Smooth muscle cell (in vitro differentiated cells): ENCODE measurements around the gene AP3S2. TPM values are rescaled to one million over a fixed set of nuclear protein-coding genes. Genes with fewer than 3 reads are reported as not detected.

ENCODE experiments used
- DNase-seq: peaks from one replicate; lab custom pipeline; 2025; ENCODE audit not compliant: unreplicated experiment; lab: John Stamatoyannopoulos, UW
- H2AFZ ChIP-seq: fragments of 200-600 bp; sonication (generic); 2 replicates; pipeline ENCODE4 v1.6.0; 2016; ENCODE audit warnings: antibody characterized with exemption, low read depth, mild to moderate bottlenecking
- H3F3A ChIP-seq: fragments of 200-600 bp; sonication (generic); 2 replicates; pipeline ENCODE4 v1.6.0; 2017; ENCODE audit warnings: antibody characterized with exemption, low read depth
- H3K27ac ChIP-seq: fragments of 200-600 bp; sonication (generic); 2 replicates; pipeline ENCODE4 v1.5.1; 2016; ENCODE audit warnings: low read depth, mild to moderate bottlenecking
- H3K27me3 ChIP-seq: fragments of 200-600 bp; sonication (generic); 2 replicates; pipeline ENCODE4 v1.6.1; 2016; ENCODE audit warnings: low read depth, mild to moderate bottlenecking
- H3K36me3 ChIP-seq: fragments of 200-600 bp; sonication (generic); 2 replicates; pipeline ENCODE4 v1.5.1; 2016; ENCODE audit warnings: low read depth
- H3K4me1 ChIP-seq: fragments of 200-600 bp; sonication (generic); 2 replicates; pipeline ENCODE4 v1.5.1; 2016; ENCODE audit warnings: low read depth
- H3K4me2 ChIP-seq: fragments of 200-600 bp; sonication (generic); 2 replicates; pipeline ENCODE4 v1.6.0; 2016; ENCODE audit warnings: mild to moderate bottlenecking
- H3K4me3 ChIP-seq: fragments of 200-600 bp; sonication (generic); 2 replicates; pipeline ENCODE4 v1.5.1; 2016; ENCODE audit warnings: mild to moderate bottlenecking
- H3K79me2 ChIP-seq: fragments of 200-600 bp; sonication (generic); 2 replicates; pipeline ENCODE4 v1.6.0; 2016; ENCODE audit warnings: low read depth, mild to moderate bottlenecking
- H3K9ac ChIP-seq: fragments of 200-600 bp; sonication (generic); 2 replicates; pipeline ENCODE4 v1.6.0; 2016; ENCODE audit warnings: low read depth
- H3K9me3 ChIP-seq: fragments of 200-600 bp; sonication (generic); replicated peaks from 2 replicates; pipeline ENCODE4 v1.5.1; 2016; ENCODE audit warnings: low read depth
- H4K20me1 ChIP-seq: fragments of 200-600 bp; sonication (generic); 2 replicates; pipeline ENCODE4 v1.6.0; 2016; ENCODE audit warnings: low read depth
- CTCF ChIP-seq: fragments of 200-600 bp; sonication (generic); IDR thresholded peaks from 2 replicates; pipeline ENCODE4 v1.5.1; 2017; ENCODE audit warnings: borderline replicate concordance, mild to moderate bottlenecking, antibody characterized with exemption; ENCODE audit not compliant: insufficient read depth, poor library complexity, severe bottlenecking
- WGBS: methylation state at CpG from one replicate; pipeline ENCODE4 v1.1.7; 2016; ENCODE audit warnings: low lambda C conversion rate; 5-methylcytosine and 5-hydroxymethylcytosine counted together
- polyA plus RNA-seq: library from polyadenylated mRNA; unstranded; fragments of >200 nt; fragmentation: Nextera tagmentation; extraction: Ambion mirVana; gene quantifications from 2 replicates; pipeline ENCODE4 v1.2.1, GENCODE V29; 2016
- total RNA-seq: library from RNA; depleted of rRNA; stranded (reverse); fragments of >200 nt; gene quantifications from 2 replicates; pipeline ENCODE4 v1.2.3, GENCODE V29; 2014

Gene AP3S2
- total and polyA plus RNA-seq, 2 experiments from 2014 or later, result 9.4 to 55.8 TPM

GRCh38 chr15:89797678-89798201, 96.1 kb downstream of the AP3S2 start:
- TF ChIP-seq CTCF, result no peak
- WGBS, result 94% methylated on average over 4 of the region's 4 CpGs
- Histone ChIP-seq H3K79me2 (no peaks in the 10 kb centered on the region), H3K27me3 (no peaks in the 10 kb centered on the region), H3K9me3 (no peaks in the 10 kb centered on the region), H3K4me3 (no peak overlapping the region), H3F3A (no peaks in the 10 kb centered on the region), H4K20me1 (no peaks in the 10 kb centered on the region), H3K4me2 (no peak overlapping the region), H3K27ac (no peak overlapping the region), H3K36me3 (no peaks in the 10 kb centered on the region), H2AFZ (no peak overlapping the region), H3K9ac (no peak overlapping the region), H3K4me1 (no peaks in the 10 kb centered on the region)
- no peak for DNase-seq

- Histone ChIP-seq H3F3A (no peaks in the 10 kb centered on the region), H3K9me3 (no peaks in the 10 kb centered on the region), H3K36me3 (no peaks in the 10 kb centered on the region), H2AFZ (no peak overlapping the region), H3K27ac (no peak overlapping the region), H3K4me2 (no peak overlapping the region), H3K79me2 (no peaks in the 10 kb centered on the region), H3K9ac (no peak overlapping the region), H3K4me3 (no peak overlapping the region), H3K27me3 (no peaks in the 10 kb centered on the region), H4K20me1 (no peaks in the 10 kb centered on the region), H3K4me1 (no peaks in the 10 kb centered on the region)
- no peak for TF ChIP-seq CTCF
- DNase-seq, result no peak
Observed at GRCh38 chr15:89795996-89796395, 97.8 kb downstream of the AP3S2 start.

- WGBS, result 83% methylated on average over 5 of the region's 5 CpGs
- H2AFZ ChIP-seq, result no peak overlapping the region
- H3K9me3 ChIP-seq, result no peaks in the 10 kb centered on the region
- DNase-seq, result no peak
- H3K4me1 ChIP-seq, result no peaks in the 10 kb centered on the region
- no peak overlapping the region for H3K9ac ChIP-seq
- H4K20me1 ChIP-seq, result no peaks in the 10 kb centered on the region
- TF ChIP-seq CTCF, result no peak
- no peak overlapping the region for H3K27ac ChIP-seq
- no peaks in the 10 kb centered on the region for H3K36me3 ChIP-seq
- no peaks in the 10 kb centered on the region for H3K27me3 ChIP-seq
- no peaks in the 10 kb centered on the region for H3F3A ChIP-seq
- no peak overlapping the region for H3K4me2 ChIP-seq
- H3K4me3 ChIP-seq, result no peak overlapping the region
- no peaks in the 10 kb centered on the region for H3K79me2 ChIP-seq
Observed at GRCh38 chr15:89794627-89795241, 99.1 kb downstream of the AP3S2 start.
